ES-I3 (cell line): ENCODE measurements around the gene MATCAP1.

Source experiments
- H3K36me3 ChIP-seq: 2 replicates; pipeline ENCODE4 v1.6.1; 2013; ENCODE audit warnings: mild to moderate bottlenecking, low read length, control low read depth, moderate library complexity; ENCODE audit not compliant: insufficient read depth
- H3K4me1 ChIP-seq: 2 replicates; pipeline ENCODE4 v1.6.1; 2013; ENCODE audit warnings: mild to moderate bottlenecking, control low read depth, low read length; ENCODE audit not compliant: insufficient read depth
- H3K9ac ChIP-seq: 2 replicates; pipeline ENCODE4 v1.6.1; 2013; ENCODE audit warnings: low read depth, mild to moderate bottlenecking, low read length, moderate library complexity
- H3K9me3 ChIP-seq: 2 replicates; pipeline ENCODE4 v1.6.1; 2013; ENCODE audit warnings: mild to moderate bottlenecking, low read length, moderate library complexity; ENCODE audit not compliant: control insufficient read depth, insufficient read depth

MATCAP1 gene

DNA sequence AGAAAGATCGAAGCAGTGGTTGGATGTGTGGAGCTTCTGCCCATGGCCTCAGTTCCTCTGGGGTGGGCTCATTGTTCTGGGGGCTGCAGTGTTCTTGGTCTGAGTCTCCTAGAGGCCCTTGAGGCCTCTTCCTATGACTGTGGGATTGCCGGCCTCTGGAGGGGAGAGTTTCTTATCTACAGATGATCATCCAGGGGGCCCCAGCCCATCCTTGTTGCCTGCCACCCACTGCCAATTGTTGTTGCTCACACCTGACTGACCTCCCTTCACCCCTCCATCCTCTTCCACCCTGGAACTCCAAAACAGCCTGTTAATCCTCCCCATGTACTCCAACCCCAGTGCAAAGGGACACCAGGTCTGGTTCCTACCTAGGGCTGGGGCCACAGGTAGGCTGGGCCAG, 38.8 kb downstream of the MATCAP1 start:
- Histone ChIP-seq H3K9ac (no peak overlapping the region), H3K9me3 (no peaks in the 10 kb centered on the region), H3K36me3 (peaks cover 33% of the 10 kb centered on the region), H3K4me1 (no peaks in the 10 kb centered on the region)

DNA sequence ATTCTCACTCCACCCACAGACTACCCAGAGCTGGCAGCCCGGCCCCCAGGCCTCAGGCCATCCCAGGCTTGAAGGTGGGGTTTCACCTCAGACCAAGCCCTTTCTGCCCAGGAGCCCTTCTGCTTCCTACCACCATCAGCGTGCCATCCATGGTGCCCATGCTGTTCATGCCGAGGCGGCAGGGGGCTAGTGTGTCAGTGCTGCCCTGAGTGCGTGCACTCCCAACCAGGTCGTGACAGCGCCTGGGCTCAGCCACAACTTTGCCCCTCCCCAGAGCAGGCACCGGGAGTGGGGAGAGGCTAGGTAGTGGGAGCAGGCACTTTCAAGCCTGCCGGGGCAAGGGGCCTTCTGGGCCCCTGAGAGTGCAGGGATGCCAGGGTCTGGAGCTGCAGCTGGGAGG, 41.4 kb downstream of the MATCAP1 start:
- peaks cover 35% of the 10 kb centered on the region for H3K36me3 ChIP-seq
- H3K4me1 ChIP-seq: no peaks in the 10 kb centered on the region
- no peaks in the 10 kb centered on the region for H3K9me3 ChIP-seq
- H3K9ac ChIP-seq: no peak overlapping the region

DNA sequence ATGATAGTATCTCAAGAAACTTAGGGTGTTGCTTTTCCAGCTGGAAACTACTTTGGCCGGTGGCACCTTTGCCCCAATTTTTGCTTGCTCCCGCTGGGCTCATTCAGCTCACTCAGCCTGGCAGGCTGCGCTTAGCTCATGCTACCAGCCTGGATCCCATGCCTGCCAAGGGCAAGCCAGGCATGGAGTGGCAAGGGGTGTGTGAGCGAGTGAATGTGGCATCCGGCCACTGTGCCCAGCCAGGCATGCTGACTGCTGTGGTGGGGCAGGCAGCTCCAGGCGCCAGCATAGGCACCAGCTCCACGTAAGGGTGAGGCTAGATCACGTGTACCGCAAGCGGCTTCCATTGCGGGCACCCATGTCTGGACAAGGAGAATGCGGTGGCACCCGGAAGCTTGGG, 42.4 kb downstream of the MATCAP1 start:
- Histone ChIP-seq H3K9ac (no peak overlapping the region), H3K9me3 (no peaks in the 10 kb centered on the region), H3K4me1 (no peaks in the 10 kb centered on the region), H3K36me3 (peaks cover 35% of the 10 kb centered on the region)

DNA sequence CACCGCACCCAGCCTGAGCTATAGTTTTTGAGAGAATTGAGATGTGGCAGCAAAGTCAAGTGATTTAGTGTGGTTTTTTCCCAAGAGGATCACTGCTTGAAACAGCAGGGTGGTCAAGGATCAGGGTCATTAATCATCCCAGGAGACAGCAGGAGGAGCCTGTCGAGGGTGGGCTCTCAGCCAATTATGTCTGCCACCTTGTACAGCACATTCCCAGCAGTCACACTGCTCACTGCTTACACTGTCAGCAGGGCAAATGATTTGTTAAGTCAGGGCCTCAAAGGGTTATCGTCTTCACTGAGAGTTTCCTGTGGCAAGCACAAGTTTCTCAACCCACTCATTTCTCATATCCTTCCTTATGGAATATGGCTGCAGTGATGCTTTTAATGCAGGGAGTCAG, 46.2 kb downstream of the MATCAP1 start:
- Histone ChIP-seq H3K9ac (no peak overlapping the region), H3K4me1 (no peaks in the 10 kb centered on the region), H3K9me3 (no peaks in the 10 kb centered on the region), H3K36me3 (peaks cover 21% of the 10 kb centered on the region)

DNA sequence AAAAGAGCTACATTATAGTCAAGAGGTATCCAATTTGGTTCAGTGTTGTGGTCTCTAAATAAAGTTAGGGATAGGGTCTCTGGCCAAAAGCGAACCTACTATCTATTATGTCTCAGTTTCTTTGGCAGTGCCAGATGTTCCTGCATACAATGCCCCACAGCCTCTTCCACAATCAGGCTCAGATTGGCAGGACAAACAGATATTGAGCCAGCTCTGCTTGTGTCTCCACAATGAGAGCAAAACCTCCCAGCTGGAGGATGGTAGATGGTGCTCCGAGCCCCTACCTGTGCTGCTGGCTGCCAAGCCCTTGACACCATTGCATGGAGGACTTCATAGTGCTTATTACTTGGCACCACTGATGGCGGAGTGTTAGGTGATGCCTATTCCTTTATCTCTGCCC, 54.3 kb downstream of the MATCAP1 start:
- no peaks in the 10 kb centered on the region for H3K9me3 ChIP-seq
- H3K4me1 ChIP-seq: no peaks in the 10 kb centered on the region
- peaks cover 6% of the 10 kb centered on the region; the same call in 1 of the 2 replicates for H3K36me3 ChIP-seq
- H3K9ac ChIP-seq: no peak overlapping the region

DNA sequence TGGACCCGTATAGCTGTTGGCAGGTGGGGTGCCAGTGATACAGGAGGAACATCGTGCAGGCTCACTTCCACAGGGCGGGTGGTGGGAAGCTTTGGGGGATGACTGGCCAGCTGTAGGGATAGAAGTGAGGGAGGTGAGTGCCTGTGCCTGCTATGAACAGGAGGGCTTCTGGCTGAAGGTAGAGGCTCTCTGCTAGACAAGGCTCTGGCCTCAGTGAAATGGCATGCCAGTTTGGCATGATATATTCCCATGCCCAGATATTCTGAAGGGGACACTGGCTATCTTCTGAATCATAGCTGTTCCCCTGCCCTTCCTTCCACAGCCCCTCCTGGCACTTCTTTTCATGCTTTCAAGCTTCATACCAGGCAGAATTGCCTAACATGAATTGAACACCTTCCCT, 54.9 kb downstream of the MATCAP1 start:
- peaks cover 6% of the 10 kb centered on the region; the same call in 1 of the 2 replicates for H3K36me3 ChIP-seq
- H3K9ac ChIP-seq: no peak overlapping the region
- no peaks in the 10 kb centered on the region for H3K4me1 ChIP-seq
- H3K9me3 ChIP-seq: no peaks in the 10 kb centered on the region

DNA sequence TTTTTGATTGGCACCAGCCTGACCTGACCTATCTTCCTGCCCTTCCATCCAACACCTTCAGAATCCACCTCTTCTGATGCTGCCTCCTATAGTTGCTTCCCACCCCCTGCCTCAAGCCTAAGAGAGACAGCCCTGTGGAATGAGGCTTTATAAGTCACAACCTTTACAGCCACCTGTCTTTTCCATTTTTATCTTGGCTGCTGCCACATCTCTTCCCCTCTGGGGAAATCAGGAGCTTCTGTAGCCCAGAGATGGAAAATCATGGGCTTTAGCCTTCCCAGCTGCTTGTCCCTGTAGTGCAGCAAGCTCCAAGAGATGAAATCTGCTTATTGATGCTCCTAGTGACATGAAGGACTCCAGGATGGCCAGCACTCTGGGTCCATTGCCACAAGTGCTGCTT, 55.3 kb downstream of the MATCAP1 start:
- H3K36me3 ChIP-seq: peaks cover 6% of the 10 kb centered on the region; the same call in 1 of the 2 replicates
- H3K4me1 ChIP-seq: no peaks in the 10 kb centered on the region
- no peak overlapping the region for H3K9ac ChIP-seq
- no peaks in the 10 kb centered on the region for H3K9me3 ChIP-seq
